Measurements from ENCODE around the gene MFN2.
"Not testable (repeated sequence)": the region's sequence is repeated elsewhere in the genome, so short reads cannot be mapped to it uniquely, and the experiment has no call there.

The MFN2 gene

GRCh38 chr1:12034381-12034801 lies 54.1 kb downstream of the MFN2 start:
- TF ChIP-seq ZNF274 (IDR thresholded peaks at IDR 0.05; ENCODE audit: low read depth, low read length): no peak
- H3K4me3 ChIP-seq (ENCODE audit: low read length): no peak overlapping the region

GRCh38 chr1:12035312-12035711 lies 55.1 kb downstream of the MFN2 start:
- TF ChIP-seq ZNF274 (IDR thresholded peaks at IDR 0.05; ENCODE audit: low read depth, low read length): no peak
- no peak overlapping the region for H3K4me3 ChIP-seq (ENCODE audit: low read length)

- H3K4me3 ChIP-seq (ENCODE audit: low read length): no peak overlapping the region
- no peak for TF ChIP-seq ZNF274 (IDR thresholded peaks at IDR 0.05; ENCODE audit: low read depth, low read length)
These were observed 57.5 kb downstream of the MFN2 start for GRCh38 chr1:12037486-12038355.

- no peak overlapping the region for H3K4me3 ChIP-seq (ENCODE audit: low read length)
- TF ChIP-seq ZNF274 (IDR thresholded peaks at IDR 0.05; ENCODE audit: low read depth, low read length): no peak
These were observed 58.3 kb downstream of the MFN2 start for GRCh38 chr1:12038356-12039163.

- no peak for TF ChIP-seq ZNF274 (IDR thresholded peaks at IDR 0.05; ENCODE audit: low read depth, low read length)
- no peak overlapping the region for H3K4me3 ChIP-seq (ENCODE audit: low read length)
These were observed 58.9 kb downstream of the MFN2 start for GRCh38 chr1:12039164-12039525.

GRCh38 chr1:12039824-12040456 lies 59.7 kb downstream of the MFN2 start:
- H3K4me3 ChIP-seq (ENCODE audit: low read length): peak overlapping the region; percentile 1; the same call in 1 of the 2 replicates

GRCh38 chr1:12040457-12041051 lies 60.3 kb downstream of the MFN2 start:
- no peak overlapping the region; the same call in 1 of the 2 replicates for H3K4me3 ChIP-seq (ENCODE audit: low read length)
- TF ChIP-seq ZNF274 (IDR thresholded peaks at IDR 0.05; ENCODE audit: low read depth, low read length): no peak

GRCh38 chr1:12044187-12044877 lies 64.1 kb downstream of the MFN2 start:
- not testable (repeated sequence) for H3K4me3 ChIP-seq (ENCODE audit: low read length)

- no peak for TF ChIP-seq ZNF274 (IDR thresholded peaks at IDR 0.05; ENCODE audit: low read depth, low read length)
- peak overlapping the region; percentile 6; the same call in 1 of the 2 replicates for H3K4me3 ChIP-seq (ENCODE audit: low read length)
These were observed 66.5 kb downstream of the MFN2 start for GRCh38 chr1:12046749-12047119.

GRCh38 chr1:12047120-12047876 lies 67.1 kb downstream of the MFN2 start:
- H3K4me3 ChIP-seq (ENCODE audit: low read length): peak overlapping the region; percentile 13; the same call in 1 of the 2 replicates
- no peak for TF ChIP-seq ZNF274 (IDR thresholded peaks at IDR 0.05; ENCODE audit: low read depth, low read length)

GRCh38 chr1:12048372-12048771 lies 68.1 kb downstream of the MFN2 start:
- H3K4me3 ChIP-seq (ENCODE audit: low read length): no peak overlapping the region
- no peak for TF ChIP-seq ZNF274 (IDR thresholded peaks at IDR 0.05; ENCODE audit: low read depth, low read length)

GRCh38 chr1:12049616-12050015 lies 69.4 kb downstream of the MFN2 start:
- H3K4me3 ChIP-seq (ENCODE audit: low read length): no peak overlapping the region
- no peak for TF ChIP-seq ZNF274 (IDR thresholded peaks at IDR 0.05; ENCODE audit: low read depth, low read length)

GRCh38 chr1:12051361-12051760 lies 71.1 kb downstream of the MFN2 start:
- no peak overlapping the region for H3K4me3 ChIP-seq (ENCODE audit: low read length)
- no peak for TF ChIP-seq ZNF274 (IDR thresholded peaks at IDR 0.05; ENCODE audit: low read depth, low read length)
